ENCODE measurements around the gene TPT1. TPM values are rescaled to one million over a fixed set of nuclear protein-coding genes. Genes with fewer than 3 reads are reported as not detected.

Gene TPT1
- total and polyA plus RNA-seq, 9 of the 15 experiments (the other 6 are each of a cell fraction or from before 2014, with no cell fraction given) = 602 to 2,508 (median 1,784) TPM

- Histone ChIP-seq H3K9me1 (ENCODE audit: control insufficient read depth, insufficient read depth, low read length) (no peaks in the 10 kb centered on the region), H2AFZ (ENCODE audit: low read depth, low read length) (no peak overlapping the region), H3K4me3 (no peak overlapping the region), H3K9me3 (replicated peaks; ENCODE audit: control insufficient read depth, insufficient read depth, low read depth, low read length) (no peaks in the 10 kb centered on the region), H3K27ac (ENCODE audit: extremely low read depth, low read depth, low read length) (no peak overlapping the region), H3K27me3 (ENCODE audit: control insufficient read depth in 2 of 2, insufficient read depth in 2 of 2, low read length in 2 of 2) (no peaks in the 10 kb centered on the region), H4K20me1 (replicated peaks; ENCODE audit: control insufficient read depth, insufficient read depth, low read length) (no peaks in the 10 kb centered on the region), H3K36me3 (ENCODE audit: control insufficient read depth, insufficient read depth, low read length) (no peaks in the 10 kb centered on the region), H3K79me2 (ENCODE audit: control insufficient read depth, insufficient read depth, low read length) (no peaks in the 10 kb centered on the region), H3K4me1 (replicated peaks in 1 of 2; ENCODE audit: control insufficient read depth in 2 of 2, insufficient read depth in 2 of 2, low read length in 2 of 2) (peaks cover 0 to 4% of the 10 kb centered on the region in 2 experiments; a peak in 3 of 5 replicates), H3K9ac (ENCODE audit: insufficient read depth in 1 of 2, low read depth in 2 of 2, low read length in 2 of 2) (no peak overlapping the region), H3K4me2 (ENCODE audit: insufficient read depth, low read length) (no peak overlapping the region)
- WGBS (ENCODE audit: insufficient coverage, low coverage, missing lambda C conversion rate) = no CpG with 5 or more reads among the region's 12 CpGs
- TF ChIP-seq MCM3 (IDR thresholded peaks at IDR 0.05) = no peak
- no peak for TF ChIP-seq C11orf30 (IDR thresholded peaks at IDR 0.05; ENCODE audit: low read depth)
- TF ChIP-seq TFAM (CRISPR knock-in tag; conservative IDR thresholded peaks at IDR 0.05) = no peak
- TF ChIP-seq GTF3C2 (IDR thresholded peaks at IDR 0.05; ENCODE audit: borderline replicate concordance, extremely low read depth, insufficient read length) = no peak
- no peak for TF ChIP-seq ZEB2 (IDR thresholded peaks at IDR 0.05)
- no peak for TF ChIP-seq ZNF518B (CRISPR knock-in tag; IDR thresholded peaks at IDR 0.05)
- TF ChIP-seq ID3 (CRISPR knock-in tag; IDR thresholded peaks at IDR 0.05) = no peak
- TF ChIP-seq ID3 (tag; IDR thresholded peaks at IDR 0.05) = no peak
- TF ChIP-seq MCM5 (IDR thresholded peaks at IDR 0.05; ENCODE audit: low read depth) = no peak
- TF ChIP-seq ZNF766 (CRISPR knock-in tag; conservative IDR thresholded peaks at IDR 0.05) = no peak
- no peak for TF ChIP-seq RB1 (IDR thresholded peaks at IDR 0.05; ENCODE audit: low read depth)
- TF ChIP-seq TCFL5 (CRISPR knock-in tag; conservative IDR thresholded peaks at IDR 0.05) = no peak
- no peak for TF ChIP-seq HNRNPUL1 (IDR thresholded peaks at IDR 0.05; ENCODE audit: low read length)
- no peak for TF ChIP-seq TRIM28 (IDR thresholded peaks at IDR 0.05)
- ATAC-seq (no peak), FAIRE-seq (no peak), DNase-seq (ENCODE audit: extremely low read depth in 1 of 4, low spot score in 3 of 4) (no peak)
- CTCF ChIA-PET (ENCODE audit: low intra/inter-chr PET ratio) = no interaction called here
- POLR2A ChIA-PET = no interaction called here
- BruUV-seq (replicated peaks) = no TSS peak
- in situ Hi-C loops (cut with MboI) (loop anchor here (10.0 kb wide), 1 partner anchor 1084 kb away; no protein-coding TSS in a partner anchor), intact Hi-C loops (cut with micrococcal nuclease) (no loop called here)
Measured at GRCh38 chr13:45381196-45381595, 40.2 kb upstream of the TPT1 start.
